ENCODE measurements around the gene ANKRD23.
"Not testable (repeated sequence)": the region's sequence is repeated elsewhere in the genome, so short reads cannot be mapped to it uniquely, and the experiment has no call there.

Gene ANKRD23

GRCh38 chr2:96843538-96844268, at the start of gene ANKRD23:
Gene ANKRD23, minus strand, starts transcription at chr2:96844021. Its CDS starts 29 bp downstream, at chr2:96843992.
- in situ Hi-C loops (cut with MboI; ENCODE audit: low sequenced_read_pairs): no loop called here

DNA sequence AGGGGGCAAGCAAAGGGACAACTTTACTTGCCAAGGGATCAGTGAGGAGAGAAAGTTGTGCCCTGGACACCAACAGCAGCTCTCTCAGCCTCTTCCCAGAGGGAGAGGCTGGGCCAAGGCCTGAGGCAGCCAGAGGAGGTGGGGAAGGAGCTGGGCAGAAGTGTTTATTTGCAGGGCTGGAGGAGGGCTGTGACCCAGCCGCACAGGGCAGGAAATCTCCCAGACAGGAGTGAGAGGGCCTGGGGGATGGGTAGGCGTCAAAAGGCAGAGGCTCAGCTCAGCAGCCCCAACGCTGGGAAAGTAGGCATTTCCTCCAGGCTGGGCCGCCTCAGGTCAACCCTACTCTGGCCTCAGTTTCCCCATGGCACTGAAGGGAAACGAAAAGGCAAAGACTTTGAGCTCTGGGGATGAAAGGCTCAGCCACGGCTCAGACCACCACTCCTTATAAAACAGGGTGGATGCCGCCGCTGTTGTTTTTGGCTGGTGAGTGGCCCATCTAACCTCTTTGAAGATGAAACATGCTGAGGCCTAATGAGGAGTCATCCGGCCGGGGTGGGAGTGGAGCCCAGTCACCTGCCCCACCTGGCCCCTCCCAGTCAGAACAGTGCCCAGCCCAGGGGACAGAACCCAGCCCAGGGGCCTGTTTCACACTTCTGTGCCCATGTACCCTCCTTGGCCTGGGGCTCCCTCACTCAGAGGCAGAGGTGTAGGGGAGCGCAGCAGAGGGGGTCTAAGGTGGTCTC, 47.9 kb upstream of the ANKRD23 start:
- in situ Hi-C loops (cut with MboI; ENCODE audit: low sequenced_read_pairs): no loop called here

DNA sequence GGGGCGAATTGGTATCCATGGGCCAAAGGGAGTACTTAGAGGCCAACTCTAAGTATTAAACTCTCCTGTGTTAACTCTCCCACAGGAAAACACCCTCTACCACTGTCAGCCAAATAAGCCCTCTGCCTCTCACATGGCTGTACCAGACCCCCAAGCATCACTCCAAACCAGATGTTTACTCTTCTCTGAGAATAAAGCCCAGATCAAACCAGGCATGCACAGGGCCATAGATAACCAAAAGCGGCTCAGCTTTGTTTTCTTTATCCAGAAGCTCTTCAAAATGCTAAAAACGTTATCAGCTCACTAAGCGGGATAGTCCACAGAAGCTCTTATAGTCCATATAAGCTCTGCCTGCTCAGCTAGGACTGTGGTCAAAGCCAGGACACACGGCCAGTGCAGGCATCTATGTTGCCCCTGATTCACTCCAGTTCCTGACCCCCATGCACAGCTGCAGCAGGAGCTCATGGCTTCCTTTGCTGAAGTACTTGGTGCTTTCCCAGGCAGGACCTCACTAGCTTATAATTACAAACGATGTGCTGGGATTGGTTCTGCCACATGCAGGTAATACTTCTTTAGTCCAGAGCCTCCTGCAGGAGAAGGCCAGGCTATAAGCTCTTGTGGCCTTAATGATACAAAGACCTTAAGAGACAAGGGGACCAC, 47.0 kb upstream of the ANKRD23 start:
- in situ Hi-C loops (cut with MboI; ENCODE audit: low sequenced_read_pairs): no loop called here

- in situ Hi-C loops (cut with MboI; ENCODE audit: low sequenced_read_pairs): no loop called here
Measured at GRCh38 chr2:96890252-96890651, 46.4 kb upstream of the ANKRD23 start.

DNA sequence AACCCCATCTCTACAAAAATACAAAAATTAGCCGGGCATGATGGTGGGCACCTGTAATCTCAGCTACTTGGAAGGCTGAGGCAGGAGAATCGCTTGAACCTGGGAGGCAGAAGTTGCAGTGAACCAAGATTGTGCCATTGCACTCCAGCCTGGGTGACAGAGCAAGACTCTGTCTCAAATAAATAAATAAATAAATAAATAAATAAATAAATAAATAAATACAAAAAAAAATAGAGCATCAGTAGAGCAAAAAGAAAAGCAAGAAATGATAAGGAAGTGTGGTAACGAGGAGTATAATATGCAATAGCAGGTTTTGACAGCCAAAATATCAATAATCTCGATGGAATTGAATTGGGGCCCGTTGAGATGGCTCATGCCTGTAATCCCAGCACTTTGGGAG, 45.7 kb upstream of the ANKRD23 start:
- in situ Hi-C loops (cut with MboI; ENCODE audit: low sequenced_read_pairs): not testable (repeated sequence)

DNA sequence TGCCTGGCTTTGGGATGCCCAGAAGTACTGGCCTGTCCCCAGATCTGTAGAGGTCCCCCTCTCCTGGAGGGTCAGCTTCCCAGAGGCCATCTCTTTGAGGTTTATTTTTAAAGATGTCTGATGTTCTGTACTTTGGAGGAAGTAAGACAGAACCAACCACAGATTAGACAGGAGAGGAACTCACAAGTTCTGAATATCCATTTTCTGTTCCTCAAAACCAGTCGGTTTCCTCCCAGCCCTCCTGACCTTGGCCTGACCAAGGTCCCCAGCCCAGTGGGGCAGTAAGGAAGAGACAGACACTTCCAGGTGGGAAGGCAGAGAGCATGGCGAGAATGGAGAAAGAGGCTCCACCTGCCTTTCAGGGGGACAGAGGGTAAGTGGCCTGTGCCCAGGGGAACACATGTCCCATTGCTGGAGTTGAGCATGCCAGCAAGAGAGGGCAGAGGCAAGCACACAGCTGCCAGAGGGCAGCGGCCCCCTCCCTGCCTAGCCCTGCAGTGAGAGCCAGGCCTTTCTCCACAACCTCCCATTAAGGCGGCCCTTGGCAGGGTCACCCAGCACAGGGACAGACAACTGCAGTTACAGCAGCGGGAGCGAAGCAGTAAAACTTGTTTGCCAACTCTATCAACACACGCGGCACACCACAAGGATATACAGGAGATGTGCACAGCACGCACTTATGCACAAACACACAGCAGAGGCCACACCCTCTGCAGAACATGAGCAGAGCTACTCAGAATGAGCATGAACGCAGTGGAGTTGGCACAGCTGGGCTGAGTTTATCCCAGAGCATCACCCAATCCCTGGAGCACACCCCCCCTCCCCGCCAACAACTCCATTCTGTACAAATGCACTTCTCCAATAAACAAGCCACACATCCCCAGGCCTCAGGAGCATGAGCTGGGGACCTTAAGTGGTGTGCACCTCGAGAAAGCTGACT, 44.5 kb upstream of the ANKRD23 start:
- in situ Hi-C loops (cut with MboI; ENCODE audit: low sequenced_read_pairs): no loop called here

DNA sequence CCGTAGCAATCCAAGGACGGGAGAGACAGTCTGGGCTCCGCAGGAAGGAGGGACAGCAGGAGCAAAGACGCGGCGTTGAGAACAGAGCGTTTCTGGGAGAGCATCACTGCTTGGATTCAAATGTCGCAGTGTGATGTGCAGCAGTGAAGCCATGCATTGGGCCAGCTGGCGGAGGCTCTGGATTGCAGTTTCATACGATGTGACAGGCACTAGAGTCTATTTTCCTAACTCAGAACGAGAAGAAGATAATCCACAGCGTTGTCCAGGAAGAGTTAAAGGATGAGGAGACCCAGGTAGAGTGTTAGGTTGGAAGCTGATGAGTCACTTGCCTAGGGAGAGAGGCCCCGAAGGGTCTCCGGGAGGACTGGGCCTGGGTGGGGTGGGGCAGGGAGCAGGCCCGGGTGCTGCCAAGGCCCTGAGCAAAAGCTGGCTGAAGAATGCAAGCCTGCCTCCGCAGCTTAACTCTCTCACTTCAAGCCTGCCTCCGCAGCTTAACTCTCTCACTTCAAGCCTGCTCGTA, 43.7 kb upstream of the ANKRD23 start:
- in situ Hi-C loops (cut with MboI; ENCODE audit: low sequenced_read_pairs): no loop called here

GRCh38 chr2:96885432-96886347, 41.9 kb upstream of the ANKRD23 start:
- in situ Hi-C loops (cut with MboI; ENCODE audit: low sequenced_read_pairs): no loop called here

DNA sequence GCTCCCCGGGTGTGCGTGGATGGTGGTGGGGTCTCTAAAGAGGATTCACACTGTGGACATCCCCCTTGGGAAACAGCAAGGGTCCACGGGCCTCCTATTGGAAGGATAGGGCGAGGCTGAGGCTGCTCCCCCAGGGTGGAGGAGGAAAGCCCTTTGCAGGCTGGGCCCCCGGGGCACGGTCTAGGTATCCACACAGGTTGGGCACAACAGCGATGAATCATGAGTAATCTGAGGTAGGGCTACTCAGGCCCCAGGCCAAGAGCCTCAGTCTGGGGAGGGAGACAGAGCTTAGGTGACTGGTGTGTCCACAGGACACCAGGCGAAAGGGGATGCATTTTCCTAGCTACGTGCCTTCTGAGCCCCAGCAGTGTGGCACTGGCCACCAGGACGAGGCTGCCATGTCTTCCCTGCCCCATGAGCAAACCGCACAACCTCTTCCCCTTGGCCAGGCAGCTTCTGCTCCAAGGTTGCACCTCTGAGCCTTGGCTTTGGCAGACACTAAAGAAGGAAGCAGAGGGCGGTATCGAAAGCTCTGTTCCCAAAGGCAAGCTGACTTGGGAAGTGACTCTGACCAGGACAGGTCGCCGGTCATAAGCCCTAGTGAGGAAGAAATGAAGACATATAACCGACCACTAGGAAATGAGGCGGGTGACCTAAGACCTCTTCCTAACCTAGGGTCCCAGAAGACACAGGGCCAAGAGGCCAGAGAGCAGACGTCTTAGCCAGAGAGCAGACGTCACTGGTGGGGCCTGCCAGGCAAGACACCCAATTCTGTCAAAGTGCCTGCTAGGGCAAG, 40.7 kb upstream of the ANKRD23 start:
- in situ Hi-C loops (cut with MboI; ENCODE audit: low sequenced_read_pairs): no loop called here

DNA sequence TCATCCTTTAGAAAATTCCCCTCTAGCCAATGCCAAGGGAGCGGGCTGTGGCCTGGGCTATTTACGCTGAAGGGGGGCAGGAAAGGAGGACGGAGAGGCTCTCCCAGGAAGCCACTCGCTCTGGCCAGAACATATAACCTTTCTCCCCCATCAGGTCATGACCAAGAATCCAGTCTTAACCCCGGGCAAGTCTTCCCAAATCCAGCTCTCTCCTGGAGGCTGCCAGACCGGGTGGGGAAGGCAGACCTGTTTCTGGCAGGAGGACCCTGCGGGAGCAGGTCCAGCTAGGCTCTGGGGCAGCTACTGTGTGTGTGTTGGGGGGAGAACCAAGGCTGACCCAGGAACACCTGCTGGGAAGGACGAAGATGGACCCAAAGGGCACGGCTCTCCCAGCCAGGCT, 39.5 kb upstream of the ANKRD23 start:
- in situ Hi-C loops (cut with MboI; ENCODE audit: low sequenced_read_pairs): no loop called here

- in situ Hi-C loops (cut with MboI; ENCODE audit: low sequenced_read_pairs): no loop called here
Measured at GRCh38 chr2:96882906-96883305, 39.1 kb upstream of the ANKRD23 start.

- in situ Hi-C loops (cut with MboI; ENCODE audit: low sequenced_read_pairs): no loop called here
Measured at GRCh38 chr2:96882230-96882629, 38.4 kb upstream of the ANKRD23 start.

- in situ Hi-C loops (cut with MboI; ENCODE audit: low sequenced_read_pairs): no loop called here
Measured at GRCh38 chr2:96881349-96882195, 37.8 kb upstream of the ANKRD23 start.

- in situ Hi-C loops (cut with MboI; ENCODE audit: low sequenced_read_pairs): no loop called here
Measured at GRCh38 chr2:96880891-96881273, 37.1 kb upstream of the ANKRD23 start.

DNA sequence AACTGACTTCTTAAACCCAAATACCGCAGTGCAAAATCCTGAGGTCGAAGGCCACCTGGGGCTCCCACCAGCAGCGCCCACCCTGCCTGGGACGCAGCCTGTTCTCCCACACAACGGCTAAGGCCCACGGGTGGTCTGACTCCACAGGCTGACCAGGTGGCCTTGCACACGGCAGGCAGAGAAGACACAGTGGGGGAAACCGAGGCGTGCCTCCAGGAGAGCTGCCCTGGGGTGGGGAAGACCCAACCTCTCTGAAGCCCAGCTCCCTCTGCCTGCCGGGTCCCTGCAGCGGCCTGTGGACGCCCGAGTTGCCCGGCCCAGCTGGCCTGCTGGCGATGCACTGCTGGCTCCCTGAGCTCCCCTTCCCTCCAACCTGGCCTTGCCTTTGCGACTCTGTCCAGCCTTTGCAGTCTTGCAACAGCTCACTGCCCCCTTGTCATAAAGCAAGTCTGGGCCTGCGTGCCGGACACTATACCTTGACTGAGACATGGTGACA, 35.8 kb upstream of the ANKRD23 start:
- in situ Hi-C loops (cut with MboI; ENCODE audit: low sequenced_read_pairs): no loop called here

GRCh38 chr2:96878796-96879544, 35.1 kb upstream of the ANKRD23 start:
- in situ Hi-C loops (cut with MboI; ENCODE audit: low sequenced_read_pairs): no loop called here

GRCh38 chr2:96878171-96878570, 34.4 kb upstream of the ANKRD23 start:
- in situ Hi-C loops (cut with MboI; ENCODE audit: low sequenced_read_pairs): no loop called here
